ENCODE results near the gene PDE6G.

- no peak for TF ChIP-seq POLR2A (IDR thresholded peaks at IDR 0.05)
- TF ChIP-seq, protein P1, sequence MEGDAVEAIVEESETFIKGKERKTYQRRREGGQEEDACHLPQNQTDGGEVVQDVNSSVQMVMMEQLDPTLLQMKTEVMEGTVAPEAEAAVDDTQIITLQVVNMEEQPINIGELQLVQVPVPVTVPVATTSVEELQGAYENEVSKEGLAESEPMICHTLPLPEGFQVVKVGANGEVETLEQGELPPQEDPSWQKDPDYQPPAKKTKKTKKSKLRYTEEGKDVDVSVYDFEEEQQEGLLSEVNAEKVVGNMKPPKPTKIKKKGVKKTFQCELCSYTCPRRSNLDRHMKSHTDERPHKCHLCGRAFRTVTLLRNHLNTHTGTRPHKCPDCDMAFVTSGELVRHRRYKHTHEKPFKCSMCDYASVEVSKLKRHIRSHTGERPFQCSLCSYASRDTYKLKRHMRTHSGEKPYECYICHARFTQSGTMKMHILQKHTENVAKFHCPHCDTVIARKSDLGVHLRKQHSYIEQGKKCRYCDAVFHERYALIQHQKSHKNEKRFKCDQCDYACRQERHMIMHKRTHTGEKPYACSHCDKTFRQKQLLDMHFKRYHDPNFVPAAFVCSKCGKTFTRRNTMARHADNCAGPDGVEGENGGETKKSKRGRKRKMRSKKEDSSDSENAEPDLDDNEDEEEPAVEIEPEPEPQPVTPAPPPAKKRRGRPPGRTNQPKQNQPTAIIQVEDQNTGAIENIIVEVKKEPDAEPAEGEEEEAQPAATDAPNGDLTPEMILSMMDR (IDR thresholded peaks at IDR 0.05) = no peak
These were observed 47.7 kb downstream of the PDE6G start for GRCh38 chr17:81608605-81609004.
